SK-N-SH (cell line): ENCODE data around the gene IL10RB. TPM values are rescaled to one million over a fixed set of nuclear protein-coding genes. Genes with fewer than 3 reads are reported as not detected.

Experiments
- CTCF ChIA-PET: fragments of 300-600, 350-600 bp; formaldehyde crosslinking; extraction: SDS; loops from one replicate; lab custom pipeline; 2021; lab: Yijun Ruan, JAX
- POLR2A ChIA-PET: fragments of 350-600 bp; sonication (Branson Sonifier 250); formaldehyde crosslinking; extraction: SDS; loops from one replicate; lab custom pipeline; 2020; ENCODE audit warnings: antibody characterized with exemption, inconsistent platforms; lab: Yijun Ruan, JAX
- DNase-seq: peaks from one replicate; pipeline ENCODE4 v3.0.0; 2012
- H2AFZ ChIP-seq: fragments of 200-600 bp; sonication (generic); 2 replicates; pipeline ENCODE4 v1.8.1; 2016; ENCODE audit warnings: antibody characterized with exemption, mild to moderate bottlenecking, low read depth
- H3F3A ChIP-seq: fragments of 200-600 bp; sonication (generic); replicated peaks from 2 replicates; pipeline ENCODE3; 2016; ENCODE audit warnings: antibody characterized with exemption, mild to moderate bottlenecking; ENCODE audit not compliant: insufficient read depth
- H3K27ac ChIP-seq, 2 experiments: fragments of 200-500 bp in 1 of 2; fragments of 200-600 bp in 1 of 2; sonication (Bioruptor generic) in 1 of 2; sonication (generic), shearing (Covaris generic) in 1 of 2; 2 replicates each; pipeline versions ENCODE4 v1.5.1 to v1.6.1; 2014 to 2016; ENCODE audit warnings: low read depth in 2 of 2, inconsistent platforms in 1 of 2, low read length in 1 of 2, mild to moderate bottlenecking in 1 of 2, mixed read lengths in 1 of 2
- H3K27me3 ChIP-seq: fragments of 200-600 bp; sonication (generic), shearing (Covaris generic); 2 replicates; pipeline ENCODE4 v1.6.1; 2016; ENCODE audit warnings: mixed run types; ENCODE audit not compliant: insufficient read depth
- H3K36me3 ChIP-seq, 2 experiments: fragments of 200-500 bp in 1 of 2; fragments of 200-600 bp in 1 of 2; sonication (Bioruptor generic) in 1 of 2; sonication (generic) in 1 of 2; replicated peaks in 1 of 2; 2 replicates each; pipeline versions ENCODE3 to v1.5.1; 2014 to 2016; ENCODE audit warnings: low read length in 1 of 2, mild to moderate bottlenecking in 1 of 2; ENCODE audit not compliant: insufficient read depth in 2 of 2, control insufficient read depth in 1 of 2
- H3K4me1 ChIP-seq, 2 experiments: fragments of 200-500 bp in 1 of 2; fragments of 200-600 bp in 1 of 2; sonication (Bioruptor generic) in 1 of 2; sonication (generic), shearing (Covaris generic) in 1 of 2; 2 replicates each; pipeline versions ENCODE4 v1.5.1 to v1.6.1; 2014 to 2016; ENCODE audit warnings: low read depth in 1 of 2, low read length in 1 of 2, mixed run types in 1 of 2; ENCODE audit not compliant: insufficient read depth in 2 of 2, control insufficient read depth in 1 of 2
- H3K4me2 ChIP-seq: fragments of 200-600 bp; sonication (generic), shearing (Covaris generic); 2 replicates; pipeline ENCODE4 v1.6.1; 2017; ENCODE audit warnings: mixed run types
- H3K4me3 ChIP-seq, 2 experiments: fragments of 200-500 bp in 1 of 2; fragments of 200-600 bp in 1 of 2; sonication (Bioruptor generic) in 1 of 2; sonication (generic), shearing (Covaris generic) in 1 of 2; 2 replicates each; pipeline versions ENCODE4 v1.5.1 to v1.8.1; 2014 to 2016; ENCODE audit warnings: low read depth in 2 of 2, inconsistent platforms in 1 of 2, low read length in 1 of 2, mild to moderate bottlenecking in 1 of 2, mixed read lengths in 1 of 2, moderate library complexity in 1 of 2
- H3K79me2 ChIP-seq: fragments of 200-600 bp; sonication (generic); 2 replicates; pipeline ENCODE4 v1.8.1; 2017; ENCODE audit warnings: mild to moderate bottlenecking; ENCODE audit not compliant: insufficient read depth
- H3K9ac ChIP-seq: fragments of 200-600 bp; sonication (generic); 2 replicates; pipeline ENCODE4 v1.6.1; 2017; ENCODE audit warnings: mixed run types
- H3K9me2 ChIP-seq: fragments of 200-600 bp; sonication (generic); 2 replicates; pipeline ENCODE4 v1.6.1; 2017; ENCODE audit warnings: mixed run types
- H3K9me3 ChIP-seq: fragments of 200-600 bp; sonication (generic); 2 replicates; pipeline ENCODE4 v1.6.1; 2017; ENCODE audit warnings: mixed run types, mild to moderate bottlenecking, moderate library complexity
- H4K20me1 ChIP-seq: fragments of 200-600 bp; sonication (generic); 2 replicates; pipeline ENCODE4 v1.6.1; 2017; ENCODE audit warnings: mild to moderate bottlenecking, mixed run types; ENCODE audit not compliant: insufficient read depth
- CHD2 ChIP-seq: fragments of 150-350 bp; IDR thresholded peaks from 2 replicates; pipeline ENCODE4 v1.6.1; 2018; ENCODE audit warnings: low read length; ENCODE audit not compliant: partially characterized antibody
- EP300 ChIP-seq, 2 experiments: IDR thresholded peaks; 2 replicates each; pipeline versions ENCODE4 v1.4.0 to v1.6.1; 2012; ENCODE audit warnings: borderline replicate concordance in 1 of 2, low read depth in 1 of 2, low read length in 1 of 2
- FOXJ3 ChIP-seq: sonication (generic); formaldehyde crosslinking; IDR thresholded peaks from 2 replicates; pipeline ENCODE4 v1.5.1; 2020; ENCODE audit warnings: mild to moderate bottlenecking, missing genetic modification reagents
- GATA2 ChIP-seq: sonication (generic); formaldehyde crosslinking; IDR thresholded peaks from 2 replicates; pipeline ENCODE4 v1.5.0; 2020; ENCODE audit warnings: mild to moderate bottlenecking, missing genetic modification reagents
- NFIC ChIP-seq: IDR thresholded peaks from 2 replicates; pipeline ENCODE4 v1.4.0; 2012; ENCODE audit warnings: borderline replicate concordance
- NRF1 ChIP-seq: IDR thresholded peaks from 2 replicates; pipeline ENCODE4 v1.6.1; 2012; ENCODE audit warnings: low read depth, mild to moderate bottlenecking, low read length
- POLR2AphosphoS5 ChIP-seq: IDR thresholded peaks from 2 replicates; pipeline ENCODE4 v1.6.1; 2012; ENCODE audit warnings: low read depth, low read length
- RAD21 ChIP-seq: IDR thresholded peaks from 2 replicates; pipeline ENCODE4 v1.6.1; 2012; ENCODE audit warnings: mild to moderate bottlenecking, low read length
- RFX5 ChIP-seq: IDR thresholded peaks from 2 replicates; pipeline ENCODE4 v1.6.1; 2012; ENCODE audit warnings: mild to moderate bottlenecking, improper control_type of control experiment, low read length
- RXRA ChIP-seq: IDR thresholded peaks from 2 replicates; pipeline ENCODE4 v1.4.0; 2012; ENCODE audit warnings: low read depth, mild to moderate bottlenecking, borderline replicate concordance
- SIN3A ChIP-seq: IDR thresholded peaks from 2 replicates; pipeline ENCODE4 v1.6.1; 2012; ENCODE audit warnings: low read depth, mild to moderate bottlenecking, low read length, moderate library complexity, borderline replicate concordance
- SMC3 ChIP-seq: IDR thresholded peaks from 2 replicates; pipeline ENCODE4 v1.6.1; 2012; ENCODE audit warnings: low read depth, low read length, improper control_type of control experiment
- TAF1 ChIP-seq: IDR thresholded peaks from 2 replicates; pipeline ENCODE4 v1.6.1; 2012; ENCODE audit warnings: low read depth, mild to moderate bottlenecking, low read length, moderate library complexity, borderline replicate concordance
- TEAD4 ChIP-seq: IDR thresholded peaks from 2 replicates; pipeline ENCODE4 v1.4.0; 2012; ENCODE audit warnings: mild to moderate bottlenecking, borderline replicate concordance; ENCODE audit not compliant: insufficient read depth
- USF2 ChIP-seq: fragments of 150-350 bp; IDR thresholded peaks from 2 replicates; pipeline ENCODE4 v1.6.1; 2017; ENCODE audit warnings: antibody characterized with exemption, low read length, low read depth, borderline replicate concordance
- ZBTB33 ChIP-seq: IDR thresholded peaks from 2 replicates; pipeline ENCODE4 v1.4.0; 2012; ENCODE audit warnings: low read depth, borderline replicate concordance
- WGBS: methylation state at CpG from one replicate; pipeline ENCODE4 v1.1.6; 2017; ENCODE audit warnings: low lambda C conversion rate; 5-methylcytosine and 5-hydroxymethylcytosine counted together
- polyA plus RNA-seq, 3 experiments: library from polyadenylated mRNA; depleted of rRNA; stranded (reverse); fragments of >200 nt; gene quantifications; 2 replicates each; pipeline ENCODE4 v1.2.3, GENCODE V29; 2012

The IL10RB gene
- polyA plus RNA-seq, 1 of the 3 experiments (the other 2 are of a cell fraction), result 20.1 TPM

GRCh38 chr21:33315946-33316710 is 50.0 kb downstream of the IL10RB start (continued):
- no peak for TF ChIP-seq ZBTB33

- DNase-seq, result no peak
- H3K9me2 ChIP-seq, result no peaks in the 10 kb centered on the region
- no peak for TF ChIP-seq RFX5
- no peak for TF ChIP-seq NRF1
- no peak for TF ChIP-seq GATA2 (CRISPR knock-in tag)
- TF ChIP-seq EP300 (IDR thresholded peaks at IDR 0.05; ENCODE audit: borderline replicate concordance in 1 of 2, low read depth in 1 of 2, low read length in 1 of 2), result no peak
- no peak for TF ChIP-seq USF2
- no peak for TF ChIP-seq SMC3
- TF ChIP-seq NFIC, result no peak
- no peak for TF ChIP-seq TAF1
- TF ChIP-seq RAD21, result no peak
- TF ChIP-seq TEAD4, result no peak
- no peak for TF ChIP-seq CHD2
- TF ChIP-seq SIN3A, result no peak
- TF ChIP-seq POLR2AphosphoS5, result no peak
- TF ChIP-seq RXRA, result no peak
- no peak for TF ChIP-seq FOXJ3 (CRISPR knock-in tag)
- TF ChIP-seq, all 33 proteins: peak for 0
- Histone ChIP-seq H3K27me3 (peaks cover 11% of the 10 kb centered on the region; the same call in 1 of the 2 replicates), H3K27ac (no peak overlapping the region), H4K20me1 (no peaks in the 10 kb centered on the region), H3K4me3 (no peak overlapping the region), H3K79me2 (no peaks in the 10 kb centered on the region), H3K9me3 (peaks cover 7% of the 10 kb centered on the region; the same call in 1 of the 2 replicates), H3K9ac (no peak overlapping the region), H3K4me1 (no peaks in the 10 kb centered on the region), H2AFZ (no peak overlapping the region), H3K36me3 (no peaks in the 10 kb centered on the region), H3K4me2 (no peak overlapping the region), H3F3A (no peaks in the 10 kb centered on the region)
- POLR2A ChIA-PET, result no interaction called here
- CTCF ChIA-PET, result interaction anchor here (1.5 kb wide), 1 partner anchor 9 kb away, joined by 4 read pairs; no protein-coding TSS in a partner anchor
- WGBS, result 52% methylated on average over 6 of the region's 6 CpGs
Measured at GRCh38 chr21:33317145-33317544, 51.0 kb downstream of the IL10RB start.
